COLO668 (cell line): ENCODE data around the gene FITM1.

ENCODE experiments used
- DNase-seq: peaks from one replicate; lab custom pipeline; 2025; ENCODE audit not compliant: unreplicated experiment; lab: John Stamatoyannopoulos, UW

The FITM1 gene

DNA sequence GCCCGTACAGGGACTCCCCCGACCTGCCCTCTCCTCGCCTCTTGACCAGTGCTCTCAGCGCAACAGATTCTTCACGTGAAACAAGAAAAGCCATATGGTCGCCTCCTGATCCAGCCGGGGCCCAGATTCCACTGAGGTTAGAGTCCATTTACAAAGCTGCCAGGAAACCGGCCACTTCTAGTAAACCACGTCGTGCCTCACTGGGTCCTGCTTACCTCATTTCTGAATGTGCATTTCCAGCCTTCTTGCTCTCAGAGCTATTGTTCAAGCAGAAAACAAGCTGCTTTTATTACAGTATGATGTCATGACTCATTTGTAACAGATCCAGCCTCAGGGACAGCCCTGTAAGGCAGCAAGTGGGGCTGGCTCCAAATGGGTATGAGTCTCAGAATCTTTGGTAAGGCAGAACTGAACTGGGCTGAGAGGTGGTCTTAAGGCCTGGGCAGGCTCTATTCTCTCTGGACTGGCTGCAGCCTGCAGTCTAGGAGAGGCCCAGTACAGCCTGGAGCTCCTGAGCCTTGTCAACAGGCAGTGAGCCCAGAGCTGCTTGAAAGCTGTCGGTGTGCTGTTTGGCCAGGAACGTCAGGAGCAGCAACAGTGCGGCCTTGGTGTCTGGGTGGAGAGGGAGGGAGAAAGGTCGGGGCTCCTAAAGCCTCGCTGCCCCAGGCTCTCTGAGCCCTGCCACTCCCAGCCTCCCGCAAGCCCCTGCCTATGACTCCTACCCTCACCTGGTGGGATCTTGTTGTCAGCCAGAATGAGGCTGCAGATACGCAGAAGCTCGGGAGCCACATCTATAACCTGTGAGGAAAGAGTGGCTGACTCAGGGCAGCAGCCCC, 49.7 kb downstream of the FITM1 start:
- DNase-seq: peak; percentile 26

DNA sequence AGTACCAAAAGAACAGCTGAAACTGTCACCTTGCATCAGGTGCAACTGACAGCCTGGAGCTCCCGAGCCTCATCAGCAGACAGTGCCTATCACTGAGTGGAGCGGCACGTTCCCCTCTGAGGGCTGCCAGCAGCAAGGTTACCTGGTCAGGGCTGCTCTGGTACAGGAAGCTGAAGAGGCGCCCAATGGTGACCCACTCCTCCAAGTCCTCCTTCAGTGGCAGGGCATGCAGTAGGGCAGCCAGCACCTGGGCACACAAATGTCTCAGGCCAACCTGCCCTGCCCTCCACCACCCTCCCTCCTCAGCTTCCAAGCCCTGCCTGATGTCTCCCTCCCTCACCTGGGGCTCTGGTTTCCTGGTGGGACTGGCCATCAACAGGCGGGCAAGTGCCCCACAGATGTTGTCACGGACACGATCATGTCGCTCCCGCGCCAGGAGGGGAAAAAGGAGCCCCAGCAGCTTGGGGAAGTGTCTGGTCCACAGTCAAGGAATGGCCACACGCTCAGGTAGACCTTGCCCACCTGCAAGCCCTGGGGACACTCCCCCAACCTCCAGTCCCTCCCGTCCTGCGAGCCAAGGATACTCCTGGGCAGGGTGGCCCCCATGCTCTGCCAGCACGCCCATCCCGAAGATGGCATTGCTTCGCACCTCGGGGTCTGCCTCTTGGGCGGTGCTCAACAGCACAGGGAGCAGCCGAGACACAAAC, 51.1 kb downstream of the FITM1 start:
- no peak for DNase-seq
